ENCODE results near the gene CDHR3. TPM values are rescaled to one million over a fixed set of nuclear protein-coding genes. Genes with fewer than 3 reads are reported as not detected.

Gene CDHR3
- total RNA-seq, 1 experiment from 2014 or later: 20.4 TPM

- no peak for DNase-seq (ENCODE audit: low spot score)
Observed at GRCh38 chr7:106023369-106024322, 60.6 kb downstream of the CDHR3 start.

- no peak for DNase-seq (ENCODE audit: low spot score)
Observed at GRCh38 chr7:106026101-106026500, 63.0 kb downstream of the CDHR3 start.

GRCh38 chr7:106029451-106029850, 66.4 kb downstream of the CDHR3 start:
- no peak for DNase-seq (ENCODE audit: low spot score)

- DNase-seq (ENCODE audit: low spot score): peak; percentile 40
Observed at GRCh38 chr7:106029941-106030340, 66.9 kb downstream of the CDHR3 start.

GRCh38 chr7:106031300-106032035, 68.4 kb downstream of the CDHR3 start:
- no peak for DNase-seq (ENCODE audit: low spot score)

- no peak for DNase-seq (ENCODE audit: low spot score)
Observed at GRCh38 chr7:106032295-106032694, 69.2 kb downstream of the CDHR3 start.

- DNase-seq (ENCODE audit: low spot score): no peak
Observed at GRCh38 chr7:106033735-106034134, 70.7 kb downstream of the CDHR3 start.

GRCh38 chr7:106034383-106034782, 71.3 kb downstream of the CDHR3 start:
- no peak for DNase-seq (ENCODE audit: low spot score)

- DNase-seq (ENCODE audit: low spot score): no peak
Observed at GRCh38 chr7:106035568-106035967, 72.5 kb downstream of the CDHR3 start.

- no peak for DNase-seq (ENCODE audit: low spot score)
Observed at GRCh38 chr7:106036004-106036403, 72.9 kb downstream of the CDHR3 start.

GRCh38 chr7:106037489-106038176, 74.6 kb downstream of the CDHR3 start:
- no peak for DNase-seq (ENCODE audit: low spot score)

GRCh38 chr7:106038289-106038688, 75.2 kb downstream of the CDHR3 start:
- DNase-seq (ENCODE audit: low spot score): no peak

GRCh38 chr7:106038916-106039315, 75.9 kb downstream of the CDHR3 start:
- DNase-seq (ENCODE audit: low spot score): no peak

GRCh38 chr7:106039486-106040060, 76.5 kb downstream of the CDHR3 start:
- DNase-seq (ENCODE audit: low spot score): no peak

GRCh38 chr7:106041140-106041717, 78.2 kb downstream of the CDHR3 start:
- DNase-seq (ENCODE audit: low spot score): peak; percentile 75

GRCh38 chr7:106042196-106042611, 79.1 kb downstream of the CDHR3 start:
- no peak for DNase-seq (ENCODE audit: low spot score)

GRCh38 chr7:106045139-106045538, 82.1 kb downstream of the CDHR3 start:
- no peak for DNase-seq (ENCODE audit: low spot score)

- no peak for DNase-seq (ENCODE audit: low spot score)
Observed at GRCh38 chr7:106045586-106045985, 82.5 kb downstream of the CDHR3 start.

- no peak for DNase-seq (ENCODE audit: low spot score)
Observed at GRCh38 chr7:106047184-106047583, 84.1 kb downstream of the CDHR3 start.

GRCh38 chr7:106047818-106048705, 85.0 kb downstream of the CDHR3 start:
- DNase-seq (ENCODE audit: low spot score): no peak

All from HT-29 (cell line).